COLO668 (cell line): ENCODE data around the gene COX7C.

Source experiments
- DNase-seq: peaks from one replicate; lab custom pipeline; 2025; ENCODE audit not compliant: unreplicated experiment; lab: John Stamatoyannopoulos, UW

COX7C gene

DNA sequence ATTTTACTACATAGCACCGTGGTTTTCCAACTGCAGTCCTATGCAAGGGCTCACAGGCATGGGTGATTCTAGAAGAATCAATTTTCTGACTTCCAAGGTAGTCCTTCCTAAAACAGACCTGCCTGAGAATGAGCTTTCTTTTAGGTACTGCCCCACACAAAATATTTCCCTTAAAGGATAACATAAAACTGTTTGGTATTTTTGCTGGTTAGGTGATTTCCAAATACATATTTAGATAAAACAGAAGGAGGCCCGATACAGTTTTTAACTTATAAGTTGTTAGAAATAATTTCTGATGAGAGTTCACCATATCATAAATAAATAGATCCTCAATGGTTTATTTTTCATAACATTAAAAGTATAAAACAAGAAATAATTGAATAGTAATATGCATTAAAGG lies 46.4 kb downstream of the COX7C start:
- no peak for DNase-seq

DNA sequence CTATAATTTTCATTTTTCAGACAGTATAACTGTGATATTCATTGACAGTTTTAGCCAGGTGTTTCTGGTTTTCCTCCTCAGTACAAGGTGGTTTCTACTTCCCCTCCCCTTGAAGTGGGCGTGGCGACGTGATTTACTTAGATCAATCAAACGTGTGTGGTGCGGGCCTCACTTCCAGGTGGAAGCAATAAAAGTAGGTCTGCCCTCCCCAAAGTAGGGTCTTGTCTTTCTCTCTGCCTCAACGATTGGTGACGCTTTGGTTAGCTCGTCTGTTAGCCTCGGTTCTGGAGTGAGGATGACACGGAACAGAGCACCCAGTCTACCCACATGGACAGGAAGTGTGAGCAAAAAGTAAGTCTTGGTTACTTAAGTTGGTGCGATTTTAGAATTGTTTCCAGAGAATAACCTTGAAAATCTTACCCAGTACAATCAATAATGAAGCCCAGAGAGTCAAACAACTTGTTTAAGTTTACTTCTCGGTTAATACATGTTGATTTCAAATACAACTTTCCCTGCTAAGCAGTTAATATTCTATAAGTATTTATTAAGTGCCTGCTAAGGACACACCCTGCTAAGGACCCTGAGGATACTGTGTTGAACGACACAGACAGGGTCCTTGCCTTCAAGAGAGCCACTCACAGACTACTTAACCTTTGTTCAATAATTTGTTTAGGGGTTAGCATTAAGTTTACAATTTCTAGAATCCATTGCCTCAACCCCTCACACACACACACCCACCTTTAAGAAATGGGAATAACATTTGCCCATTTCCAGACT lies 48.4 kb downstream of the COX7C start:
- DNase-seq, result peak; percentile 0

DNA sequence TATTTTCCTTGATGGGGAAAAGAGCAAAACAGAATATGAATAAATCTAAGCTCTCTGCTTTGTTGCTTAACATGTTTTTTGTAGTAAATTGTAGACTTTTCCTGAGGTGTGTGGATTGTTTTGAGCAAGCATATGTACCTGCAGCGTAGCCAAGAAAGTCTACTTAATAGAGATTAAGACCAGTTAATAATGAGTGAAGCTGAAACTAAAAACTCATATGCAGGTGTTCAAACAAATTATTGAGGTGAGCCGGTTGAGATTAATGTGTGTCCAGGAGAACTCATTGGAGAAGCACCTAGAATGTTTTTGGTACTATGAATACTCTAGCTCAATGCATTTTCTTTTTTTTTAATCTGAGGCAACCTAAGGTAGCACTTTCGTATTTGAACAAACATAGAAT lies 49.2 kb downstream of the COX7C start:
- DNase-seq, result no peak
